SK-N-DZ (cell line): Measurements from ENCODE around the gene NOD1. TPM values are rescaled to one million over a fixed set of nuclear protein-coding genes. Genes with fewer than 3 reads are reported as not detected.
"Not testable (repeated sequence)": the region's sequence is repeated elsewhere in the genome, so short reads cannot be mapped to it uniquely, and the experiment has no call there.

Experiments
- DNase-seq: peaks from one replicate; pipeline ENCODE4 v3.0.0-alpha.2; 2015; ENCODE audit warnings: low spot score
- polyA plus RNA-seq, 2 experiments: library from polyadenylated mRNA; depleted of rRNA; stranded (reverse); fragments of >200 nt; gene quantifications; 2 replicates each; pipeline ENCODE4 v1.2.3, GENCODE V29; 2014

Gene NOD1, protein sequence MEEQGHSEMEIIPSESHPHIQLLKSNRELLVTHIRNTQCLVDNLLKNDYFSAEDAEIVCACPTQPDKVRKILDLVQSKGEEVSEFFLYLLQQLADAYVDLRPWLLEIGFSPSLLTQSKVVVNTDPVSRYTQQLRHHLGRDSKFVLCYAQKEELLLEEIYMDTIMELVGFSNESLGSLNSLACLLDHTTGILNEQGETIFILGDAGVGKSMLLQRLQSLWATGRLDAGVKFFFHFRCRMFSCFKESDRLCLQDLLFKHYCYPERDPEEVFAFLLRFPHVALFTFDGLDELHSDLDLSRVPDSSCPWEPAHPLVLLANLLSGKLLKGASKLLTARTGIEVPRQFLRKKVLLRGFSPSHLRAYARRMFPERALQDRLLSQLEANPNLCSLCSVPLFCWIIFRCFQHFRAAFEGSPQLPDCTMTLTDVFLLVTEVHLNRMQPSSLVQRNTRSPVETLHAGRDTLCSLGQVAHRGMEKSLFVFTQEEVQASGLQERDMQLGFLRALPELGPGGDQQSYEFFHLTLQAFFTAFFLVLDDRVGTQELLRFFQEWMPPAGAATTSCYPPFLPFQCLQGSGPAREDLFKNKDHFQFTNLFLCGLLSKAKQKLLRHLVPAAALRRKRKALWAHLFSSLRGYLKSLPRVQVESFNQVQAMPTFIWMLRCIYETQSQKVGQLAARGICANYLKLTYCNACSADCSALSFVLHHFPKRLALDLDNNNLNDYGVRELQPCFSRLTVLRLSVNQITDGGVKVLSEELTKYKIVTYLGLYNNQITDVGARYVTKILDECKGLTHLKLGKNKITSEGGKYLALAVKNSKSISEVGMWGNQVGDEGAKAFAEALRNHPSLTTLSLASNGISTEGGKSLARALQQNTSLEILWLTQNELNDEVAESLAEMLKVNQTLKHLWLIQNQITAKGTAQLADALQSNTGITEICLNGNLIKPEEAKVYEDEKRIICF
- 13.3 and 13.5 TPM in 2 replicates for polyA plus RNA-seq (2014; cell fraction: cytosol; rRNA removed)
- polyA plus RNA-seq (2014; cell fraction: nucleus; rRNA removed) = 27.6 and 38.7 TPM in 2 replicates

DNA sequence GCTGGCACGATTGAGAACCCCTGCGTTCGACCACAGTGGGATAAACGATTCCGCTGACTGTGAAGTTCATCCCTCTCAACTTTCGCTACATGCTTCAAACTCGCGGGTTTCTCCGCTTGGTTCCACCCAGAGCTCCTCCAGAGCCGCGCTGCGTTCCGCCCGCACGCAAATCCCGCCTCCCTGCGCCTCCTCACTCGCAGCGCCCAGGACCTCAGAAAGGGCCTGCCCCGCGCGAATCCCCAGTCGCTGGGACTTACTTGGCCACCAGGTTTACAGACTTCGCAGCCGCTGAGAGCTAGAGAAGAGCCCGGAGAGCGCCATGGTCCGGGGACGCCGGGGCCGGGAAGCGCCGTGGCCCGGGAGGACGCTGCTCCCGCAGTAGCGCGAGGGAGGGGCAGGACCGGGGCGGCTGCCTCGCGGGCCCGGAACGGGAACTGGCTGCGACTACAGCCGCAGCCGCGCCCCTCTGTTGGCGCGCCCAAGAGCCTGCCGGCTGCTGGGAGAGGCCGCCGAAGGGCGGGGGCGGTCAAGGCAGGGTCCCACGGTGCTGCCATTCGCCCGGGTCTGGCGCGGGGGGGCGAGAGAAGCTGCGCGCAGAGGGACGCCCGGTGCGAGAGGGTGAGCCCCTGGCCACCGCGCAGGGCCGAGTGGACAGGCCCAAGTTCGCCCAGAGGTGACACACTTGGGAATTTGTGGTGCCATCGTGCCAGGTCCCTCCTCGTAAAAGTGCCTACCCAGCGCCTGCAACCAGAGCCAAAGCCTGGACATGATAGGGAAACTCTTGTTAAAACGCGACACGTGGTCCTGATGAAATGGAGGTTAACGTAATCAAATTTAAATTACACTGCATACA lies at the start of gene NOD1:
Gene NOD1 (minus strand): TSS at position 436 of the 853 bp plus-strand sequence. CDS start 21,863 bp downstream, outside the sequence.
- DNase-seq = peak; percentile 76

DNA sequence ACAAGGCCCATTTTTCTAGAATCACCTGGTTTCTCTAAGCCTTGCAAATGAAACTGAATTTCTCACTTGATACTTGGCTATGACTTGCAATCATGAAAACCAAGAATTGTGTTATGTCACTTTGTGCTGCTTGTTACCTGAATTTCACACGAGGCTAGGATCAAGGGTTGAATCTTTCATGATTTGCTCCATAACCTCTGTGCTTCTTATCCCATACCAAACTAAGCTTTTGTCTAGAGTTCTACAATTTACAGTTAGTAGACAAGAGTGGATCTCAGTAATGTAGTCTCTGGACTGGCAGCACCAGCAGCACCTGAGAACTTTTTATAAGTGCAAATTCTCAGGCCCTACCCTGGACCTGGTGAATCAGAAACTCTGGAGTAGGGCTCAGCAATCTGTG lies 48.7 kb upstream of the NOD1 start:
- DNase-seq = not testable (repeated sequence)

DNA sequence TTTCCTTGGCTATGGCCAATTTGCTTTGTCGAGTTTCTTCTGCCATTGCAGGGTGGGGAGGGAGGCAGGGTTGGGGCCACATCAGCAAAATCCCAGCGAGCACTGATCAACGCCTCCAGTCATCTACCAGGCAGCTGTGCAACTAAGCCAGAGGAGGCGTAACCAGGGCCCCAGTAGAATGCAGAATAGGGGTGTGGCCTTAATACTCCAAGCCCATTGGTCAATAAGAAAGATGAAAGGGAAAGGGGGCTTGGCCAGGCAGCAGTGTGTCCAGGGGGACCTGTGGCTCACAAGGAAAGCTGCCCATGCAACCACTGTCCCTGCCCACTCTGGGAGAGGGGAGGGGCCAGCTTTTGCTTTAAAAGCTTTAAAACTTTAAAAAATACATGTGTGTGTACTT lies 47.6 kb upstream of the NOD1 start:
- DNase-seq = no peak

DNA sequence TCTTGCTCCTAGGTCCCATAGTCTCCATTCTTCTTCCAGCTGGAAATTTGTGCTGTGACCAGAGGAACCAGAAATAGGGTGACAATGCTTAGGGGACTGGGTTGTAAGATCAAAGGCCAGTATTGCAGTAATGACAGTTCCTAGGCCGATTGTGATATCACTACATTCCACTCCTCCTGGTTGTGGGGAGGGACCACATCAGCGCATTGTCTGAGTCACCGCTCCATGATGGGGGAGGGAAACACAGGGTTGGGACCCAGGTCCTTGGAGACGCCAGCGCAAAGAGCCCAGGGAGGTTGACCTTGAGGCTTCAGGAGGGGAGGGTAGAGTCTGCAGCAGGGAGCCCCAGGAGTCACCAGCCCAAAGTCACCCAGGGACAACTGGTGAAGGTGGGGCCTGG lies 46.8 kb upstream of the NOD1 start:
- no peak for DNase-seq

DNA sequence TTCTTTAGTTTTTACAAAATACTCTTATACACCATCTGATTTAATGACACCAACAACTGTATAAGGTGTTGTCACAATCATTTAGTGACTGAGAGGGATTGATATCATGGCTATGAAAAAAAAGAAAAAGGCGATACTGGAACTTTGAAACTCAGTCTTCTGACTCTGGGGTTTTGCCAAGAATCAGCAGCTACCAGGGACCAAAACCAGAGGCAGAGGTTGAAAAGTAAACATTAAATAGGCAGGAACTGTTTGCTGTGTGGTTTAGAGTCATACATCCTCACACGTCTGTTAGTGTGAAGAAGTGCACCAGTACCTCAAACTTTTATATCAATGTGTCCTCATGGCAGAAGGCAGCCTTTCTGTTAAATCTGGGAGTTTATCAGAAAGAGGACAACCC lies 46.0 kb upstream of the NOD1 start:
- DNase-seq = no peak

DNA sequence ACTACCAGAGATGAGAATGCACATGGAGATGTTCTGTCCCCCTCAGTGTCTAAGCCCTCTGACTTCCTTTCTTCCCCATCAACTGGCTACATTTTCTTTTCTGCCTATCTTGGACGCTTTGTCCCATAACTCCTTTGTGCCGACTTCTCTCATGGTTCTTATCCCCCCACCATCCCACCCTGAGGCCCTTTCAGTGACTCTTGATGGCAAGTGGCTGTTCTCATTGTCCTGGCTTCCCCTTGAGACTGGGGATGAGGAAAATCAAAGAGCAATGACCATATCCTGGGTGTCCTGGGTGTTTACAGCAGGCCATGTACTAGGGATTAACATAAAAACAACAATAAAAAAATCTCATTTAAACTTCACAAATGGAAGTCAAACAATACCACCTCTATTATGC lies 44.9 kb upstream of the NOD1 start:
- DNase-seq = no peak

DNA sequence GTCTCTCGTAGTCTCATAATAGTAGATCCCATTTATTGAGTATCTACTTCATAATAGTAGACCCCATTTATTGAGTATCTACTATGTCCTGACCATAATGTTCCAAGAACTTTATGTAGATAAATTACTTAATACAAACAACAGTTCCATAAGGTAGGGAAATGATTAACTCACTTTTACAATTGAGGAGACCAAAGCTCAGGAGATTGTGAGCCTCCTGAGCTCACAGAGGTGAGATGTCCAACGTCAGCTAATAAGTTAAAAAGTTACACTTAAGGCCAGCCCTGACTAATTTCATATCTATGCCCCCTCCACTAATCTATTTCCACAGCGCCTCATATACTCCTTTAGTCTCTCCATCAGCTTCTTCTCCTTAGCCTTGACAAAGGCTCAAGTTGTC lies 43.6 kb upstream of the NOD1 start:
- no peak for DNase-seq

DNA sequence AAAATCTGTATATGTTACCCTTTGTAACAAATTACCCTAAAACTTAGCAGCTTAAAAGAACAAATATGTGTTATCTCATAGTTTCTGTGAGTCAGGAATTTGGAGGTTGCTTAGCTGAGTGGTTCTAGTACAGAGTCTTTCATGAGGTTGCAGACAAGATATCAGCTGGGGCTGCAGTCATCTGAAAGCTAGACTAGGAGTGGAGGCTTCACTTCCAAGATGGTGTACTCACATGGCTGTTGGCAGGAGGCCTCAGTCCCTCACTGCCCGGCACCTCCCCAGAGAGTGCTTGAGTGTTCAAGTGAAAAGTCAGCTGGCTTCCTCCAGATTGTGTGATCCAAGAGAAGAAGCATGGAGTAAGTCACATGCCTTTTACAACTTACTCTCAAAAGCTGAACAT lies 42.9 kb upstream of the NOD1 start:
- no peak for DNase-seq

DNA sequence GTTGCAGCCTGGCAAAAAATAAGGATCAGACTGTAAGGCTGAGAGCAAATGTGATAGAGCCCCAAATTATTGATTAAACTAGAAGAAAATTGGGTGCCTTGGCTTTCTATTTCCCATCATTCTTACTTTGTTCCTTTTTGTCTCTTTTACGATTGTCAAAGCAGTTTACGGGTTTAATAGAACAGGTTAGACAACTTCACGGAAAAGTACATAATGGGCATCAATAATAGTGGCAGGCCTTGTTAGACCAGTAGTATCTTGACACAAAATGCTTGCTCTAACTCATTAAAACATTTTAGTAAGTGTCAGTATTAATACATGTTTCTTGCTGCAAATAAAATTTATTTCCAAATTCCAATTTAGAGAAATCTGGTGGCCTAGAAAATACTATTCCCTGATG lies 40.5 kb upstream of the NOD1 start:
- DNase-seq = no peak

DNA sequence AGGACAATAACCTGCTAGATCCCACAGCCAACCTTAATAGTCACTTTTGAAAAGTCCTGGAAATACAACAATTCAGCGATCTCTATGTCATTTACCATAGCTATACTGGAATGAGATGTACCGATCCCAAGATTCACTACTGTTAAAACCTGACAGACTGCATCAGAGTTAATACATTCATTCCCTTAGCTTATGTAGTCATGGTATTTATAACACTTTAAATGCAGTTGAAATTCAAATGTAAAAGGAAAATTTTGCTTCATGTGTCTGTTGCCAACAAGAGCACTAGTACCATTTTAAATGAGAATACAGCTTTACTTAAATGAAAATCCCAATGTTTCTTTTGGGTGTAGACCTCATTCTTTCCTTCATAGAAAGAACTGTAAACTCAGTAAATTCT lies 37.2 kb upstream of the NOD1 start:
- DNase-seq = no peak

DNA sequence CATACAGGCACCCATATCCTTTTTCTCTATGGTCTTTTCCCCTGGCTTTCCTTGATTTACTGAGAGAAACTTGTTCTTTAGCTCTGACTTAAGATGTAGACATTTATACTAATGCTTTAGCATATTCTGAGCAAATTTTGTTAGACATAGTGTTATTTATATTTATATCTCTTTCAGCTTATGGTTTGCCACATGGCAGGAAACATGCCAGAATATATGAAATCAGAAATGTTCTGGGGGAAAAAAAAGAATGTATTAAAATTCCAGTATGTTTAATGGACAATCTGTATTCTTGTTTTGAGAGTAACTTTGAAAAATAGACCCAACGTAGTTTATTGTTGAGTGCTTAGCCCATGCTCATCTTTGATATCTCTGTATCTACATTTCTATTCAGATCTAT lies 36.2 kb upstream of the NOD1 start:
- DNase-seq = no peak

DNA sequence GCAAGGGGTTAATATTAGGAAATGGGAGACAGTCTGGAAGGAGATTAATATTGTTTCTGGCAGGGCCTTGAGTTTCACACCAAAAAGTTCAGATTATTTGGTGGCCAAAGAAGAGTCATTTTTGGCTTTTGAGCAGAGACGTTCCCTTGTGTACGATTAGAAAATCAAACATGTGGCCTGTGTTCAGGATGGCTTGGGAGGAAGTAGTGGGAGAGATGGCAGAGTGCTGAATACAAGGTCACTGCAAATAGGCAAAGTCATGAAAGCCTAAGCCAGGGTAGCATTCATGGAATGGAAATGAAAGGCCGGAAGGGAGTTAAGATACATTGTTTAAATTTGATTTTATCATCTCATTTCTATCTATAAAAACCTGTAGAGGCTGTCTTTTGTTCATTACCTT lies 35.6 kb upstream of the NOD1 start:
- DNase-seq = no peak

DNA sequence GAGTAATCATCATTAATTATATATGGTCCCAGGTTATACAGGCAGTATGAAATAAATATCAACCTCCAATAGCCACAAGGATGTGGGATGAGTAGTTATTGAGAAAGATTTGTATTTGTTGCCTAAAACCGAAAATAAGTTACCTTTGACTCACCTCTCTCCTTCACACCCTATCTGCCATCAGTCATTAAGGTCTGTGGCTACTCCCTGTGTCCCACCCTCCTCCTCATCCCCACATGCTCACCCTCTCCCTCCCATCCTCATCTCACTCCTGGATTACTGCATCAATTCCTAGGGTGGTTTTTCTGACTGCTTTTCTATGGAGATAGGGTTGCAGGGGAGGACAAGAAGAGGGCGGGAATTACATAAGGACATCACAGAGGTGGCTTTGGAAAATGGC lies 35.2 kb upstream of the NOD1 start:
- no peak for DNase-seq

DNA sequence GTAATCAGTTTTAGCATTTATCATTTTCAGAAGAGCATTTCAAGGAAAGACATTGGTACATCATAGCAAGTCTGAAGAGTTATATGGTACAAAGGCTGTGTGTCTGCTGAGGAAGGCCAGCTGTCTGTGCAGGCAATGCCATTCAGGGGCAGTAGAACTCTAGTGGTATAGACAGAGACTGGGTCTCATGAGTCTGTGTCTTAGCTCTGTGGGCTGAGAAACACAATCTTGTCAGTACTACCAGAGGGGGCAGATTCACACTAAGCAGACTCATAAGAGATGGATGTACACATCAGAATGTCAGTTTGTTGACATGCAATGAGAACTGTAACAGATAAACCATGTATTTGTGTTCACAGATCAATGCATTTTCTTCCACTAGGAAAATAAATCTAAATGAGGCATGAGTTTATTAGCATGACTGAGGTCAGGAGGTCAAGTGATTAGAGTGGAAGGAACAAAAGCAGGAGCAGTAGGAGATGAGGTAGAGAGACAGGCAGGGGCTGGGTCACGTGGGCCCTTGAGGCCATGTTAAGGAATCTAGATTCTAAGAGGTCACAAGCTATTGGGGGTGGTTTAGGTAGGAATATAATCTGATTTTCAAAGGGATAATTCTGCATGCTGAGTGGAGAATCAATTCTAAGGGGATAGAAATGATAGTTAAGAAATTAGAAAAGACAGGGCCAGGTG lies 33.5 kb upstream of the NOD1 start:
- DNase-seq = peak; percentile 71

DNA sequence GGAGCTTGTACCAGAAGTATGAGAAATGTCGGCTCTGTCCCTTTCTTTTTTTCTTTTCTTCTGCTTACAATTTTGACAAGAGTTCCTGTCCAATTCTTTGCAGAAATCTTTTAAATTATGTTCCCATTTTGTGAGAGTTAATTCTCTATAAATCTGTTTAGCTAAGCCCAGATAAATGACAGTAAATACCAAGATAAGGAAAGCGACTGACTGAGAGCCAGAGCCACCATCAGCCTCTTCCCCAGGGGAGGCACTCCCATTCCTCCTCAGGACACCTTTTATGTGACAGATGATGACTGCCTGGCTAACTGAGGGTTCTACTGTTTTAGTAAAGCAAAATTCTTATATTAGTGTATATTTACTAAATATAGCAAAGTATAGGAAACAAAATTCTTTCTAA lies 32.9 kb upstream of the NOD1 start:
- DNase-seq = peak; percentile 32

DNA sequence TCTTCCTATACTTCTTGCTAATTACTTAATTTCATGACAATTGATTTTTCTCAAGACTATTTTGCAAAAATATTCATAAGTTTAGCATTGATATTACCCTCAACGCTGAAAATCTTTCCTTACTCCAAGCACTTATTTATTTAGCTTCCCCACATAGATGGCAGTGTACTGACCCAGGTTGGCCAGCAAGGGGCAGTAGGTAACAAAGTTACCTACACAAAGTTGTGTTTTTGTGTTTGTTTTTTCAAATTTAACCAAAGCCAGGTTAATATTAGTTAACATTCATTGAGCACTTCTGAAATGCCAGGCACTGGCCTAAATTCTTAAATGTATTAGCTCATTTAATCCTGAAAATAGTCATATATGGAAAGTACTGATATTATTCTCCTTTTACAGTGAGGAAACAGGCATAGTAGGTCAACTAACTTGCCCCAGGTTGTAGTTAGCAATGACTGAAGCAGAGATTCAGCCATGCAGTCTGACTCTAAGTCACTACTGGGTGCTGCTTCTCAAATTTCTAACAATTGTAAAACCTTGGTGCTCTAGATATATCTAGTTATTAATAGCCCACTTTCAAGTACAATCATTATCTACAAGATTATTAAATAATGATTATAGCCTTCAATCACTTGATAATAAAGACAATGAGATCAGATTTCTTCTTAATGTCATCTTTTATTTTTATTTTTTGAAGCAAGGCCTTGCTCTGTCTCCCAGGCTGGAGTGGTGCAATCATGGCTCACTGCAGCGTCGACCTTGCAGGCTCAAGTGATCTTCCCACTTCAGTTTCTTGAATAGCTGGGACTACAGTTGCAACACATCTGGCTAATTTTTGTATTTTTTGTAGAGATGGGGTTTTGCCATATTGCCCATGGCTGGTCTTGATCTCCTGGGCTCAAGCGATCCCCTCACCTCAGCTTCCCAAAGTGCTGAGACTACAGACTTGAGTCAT lies 31.8 kb upstream of the NOD1 start:
- peak; percentile 50 for DNase-seq

DNA sequence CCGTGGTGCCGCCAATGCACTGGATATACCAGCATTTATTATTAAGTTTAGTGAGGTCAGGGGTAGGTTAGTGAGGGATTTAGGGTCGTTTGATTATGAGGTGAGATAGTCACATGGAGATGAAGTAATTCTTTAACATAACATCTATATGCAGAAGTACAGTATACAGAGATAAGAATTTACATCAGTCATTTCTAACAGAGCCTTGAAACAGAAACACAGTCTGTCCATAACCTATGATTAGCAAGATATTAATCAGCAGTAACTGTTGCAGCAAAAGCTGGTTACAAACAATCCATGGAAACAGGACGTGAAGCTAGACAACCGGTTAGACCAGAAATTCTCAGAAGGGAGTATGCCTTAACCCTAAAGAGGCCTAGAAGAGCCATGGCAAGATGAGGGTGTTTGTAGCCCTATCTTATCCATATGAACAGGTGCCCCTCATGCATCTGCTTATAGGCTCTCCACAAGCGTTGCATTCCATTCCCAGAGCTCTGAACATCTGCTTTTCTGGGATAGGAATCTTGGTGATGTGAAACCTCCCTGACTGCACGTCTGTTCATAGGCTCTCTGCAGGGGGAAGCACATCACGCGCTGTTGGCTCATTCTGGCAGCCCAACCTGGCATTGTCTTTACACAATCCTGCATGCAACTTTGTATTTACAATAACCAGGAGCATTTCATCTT lies 30.7 kb upstream of the NOD1 start:
- peak; percentile 74 for DNase-seq

DNA sequence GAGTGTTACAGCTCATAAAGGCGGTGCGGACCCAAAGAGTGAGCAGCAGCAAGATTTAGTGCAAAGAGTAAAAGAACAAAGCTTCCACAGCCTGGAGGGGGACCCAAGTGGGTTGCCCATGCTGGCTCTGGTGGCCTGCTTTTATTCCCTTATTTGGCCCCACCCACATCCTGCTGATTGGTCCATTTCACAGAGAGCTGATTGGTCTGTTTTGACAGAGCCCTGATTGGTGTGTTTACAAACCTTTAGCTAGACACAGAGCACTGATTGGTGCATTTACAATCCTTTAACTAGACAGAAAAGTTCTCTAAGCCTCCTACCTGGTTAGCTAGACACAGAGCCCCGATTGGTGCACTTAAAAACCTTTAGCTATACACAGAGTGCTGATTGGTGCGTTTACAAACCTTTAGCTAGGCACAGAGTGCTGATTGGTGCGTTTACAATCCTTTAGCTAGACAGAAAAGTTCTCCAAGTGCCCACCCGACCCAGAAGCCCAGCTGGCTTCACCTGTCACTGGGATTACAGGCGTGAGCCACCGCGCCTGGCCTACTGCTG lies 28.8 kb upstream of the NOD1 start:
- not testable (repeated sequence) for DNase-seq

DNA sequence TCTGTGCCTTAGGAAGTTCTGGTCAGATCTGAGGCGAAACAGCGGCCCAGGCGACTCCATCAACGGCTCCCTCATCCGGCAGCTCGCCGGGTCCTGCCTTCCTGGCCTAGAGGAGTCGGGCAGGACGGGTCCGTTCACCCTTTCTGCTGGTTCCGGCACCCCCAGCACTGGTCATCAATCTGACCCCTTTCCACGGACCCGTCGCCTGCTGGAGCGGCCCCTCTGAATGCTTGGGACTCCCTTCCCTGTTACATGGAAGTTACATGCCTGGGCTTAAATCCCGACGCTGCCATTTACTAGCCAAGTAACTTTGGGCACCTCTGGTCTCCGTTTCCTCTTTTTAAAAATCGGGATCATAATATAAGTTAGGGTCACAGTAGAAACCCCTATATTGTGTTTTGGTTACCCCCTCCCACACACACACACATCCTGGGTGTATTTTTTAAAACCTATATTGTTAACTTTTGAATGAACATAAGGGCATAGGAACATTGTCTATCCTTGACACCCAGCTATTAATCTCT lies 26.7 kb upstream of the NOD1 start:
- no peak for DNase-seq
